KMS-11 (cell line): ENCODE measurements around the gene KRT32.

ENCODE experiments used
- H2AFZ ChIP-seq: fragments of 200-600 bp; sonication (generic); 2 replicates; pipeline ENCODE4 v1.6.1; 2016; ENCODE audit warnings: antibody characterized with exemption, mixed run types, low read depth
- H3K27ac ChIP-seq: fragments of 200-600 bp; sonication (generic); 2 replicates; pipeline ENCODE4 v1.6.1; 2016; ENCODE audit warnings: mild to moderate bottlenecking, mixed run types
- H3K27me3 ChIP-seq: fragments of 200-600 bp; sonication (generic); 2 replicates; pipeline ENCODE4 v1.6.1; 2017; ENCODE audit warnings: mild to moderate bottlenecking, low read depth, mixed run types, moderate library complexity; ENCODE audit not compliant: insufficient read depth
- H3K36me3 ChIP-seq: fragments of 200-600 bp; sonication (generic); 2 replicates; pipeline ENCODE4 v1.6.1; 2017; ENCODE audit warnings: mild to moderate bottlenecking, mixed run types; ENCODE audit not compliant: insufficient read depth
- H3K4me1 ChIP-seq: fragments of 200-600 bp; sonication (generic); 2 replicates; pipeline ENCODE4 v1.6.1; 2016; ENCODE audit warnings: mild to moderate bottlenecking, low read depth, mixed run types; ENCODE audit not compliant: poor library complexity, severe bottlenecking
- H3K4me2 ChIP-seq: fragments of 200-600 bp; sonication (generic); 2 replicates; pipeline ENCODE4 v1.7.0; 2016; ENCODE audit warnings: mild to moderate bottlenecking, mixed run types
- H3K4me3 ChIP-seq: fragments of 200-600 bp; sonication (generic); IDR thresholded peaks from 2 replicates; pipeline ENCODE4 v1.6.1; 2017; ENCODE audit warnings: low read depth, low read length, mixed read lengths; ENCODE audit not compliant: insufficient read depth
- H3K79me2 ChIP-seq: fragments of 200-600 bp; sonication (generic); 2 replicates; pipeline ENCODE4 v1.6.1; 2016; ENCODE audit warnings: low read depth, mixed run types; ENCODE audit not compliant: insufficient read depth
- H3K9ac ChIP-seq: fragments of 200-600 bp; sonication (generic); 2 replicates; pipeline ENCODE4 v1.6.1; 2016; ENCODE audit warnings: mild to moderate bottlenecking, mixed run types
- H4K20me1 ChIP-seq: fragments of 200-600 bp; sonication (generic); 2 replicates; pipeline ENCODE4 v1.6.1; 2016; ENCODE audit warnings: mild to moderate bottlenecking, mixed run types; ENCODE audit not compliant: insufficient read depth
- TF ChIP-seq, protein P1 (sequence below): fragments of 200-600 bp; sonication (generic); conservative IDR thresholded peaks from 2 replicates; pipeline ENCODE4 v1.6.1; 2017; ENCODE audit warnings: low read depth, mild to moderate bottlenecking, antibody characterized with exemption, low read length, moderate library complexity, mixed read lengths

Gene KRT32

DNA sequence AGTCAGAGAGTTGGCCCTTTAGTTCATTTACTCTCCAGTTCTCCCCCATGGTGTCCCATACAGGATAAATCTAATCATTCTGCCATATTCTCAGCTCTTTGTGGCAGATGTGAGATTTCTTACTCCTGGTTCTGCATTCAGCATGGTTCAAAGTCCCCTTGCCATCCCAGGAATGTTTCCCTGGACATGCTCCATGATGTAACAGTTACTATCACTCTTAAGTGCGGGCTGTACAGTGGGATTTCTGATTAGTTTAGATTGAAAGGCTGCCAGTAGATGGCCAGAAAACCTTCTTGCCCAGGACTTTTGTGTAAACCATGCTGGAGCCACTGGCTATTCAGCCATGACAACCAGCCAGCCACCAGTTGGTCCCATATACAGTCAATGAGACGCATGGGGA is 53.2 kb downstream of the KRT32 start:
- Histone ChIP-seq H3K27me3 (no peaks in the 10 kb centered on the region), H3K36me3 (no peaks in the 10 kb centered on the region), H2AFZ (no peak overlapping the region), H3K9ac (no peak overlapping the region), H3K4me2 (no peak overlapping the region), H3K79me2 (no peaks in the 10 kb centered on the region), H3K27ac (no peak overlapping the region), H4K20me1 (no peaks in the 10 kb centered on the region), H3K4me1 (no peaks in the 10 kb centered on the region), H3K4me3 (no peak overlapping the region)
- TF ChIP-seq, protein P1, sequence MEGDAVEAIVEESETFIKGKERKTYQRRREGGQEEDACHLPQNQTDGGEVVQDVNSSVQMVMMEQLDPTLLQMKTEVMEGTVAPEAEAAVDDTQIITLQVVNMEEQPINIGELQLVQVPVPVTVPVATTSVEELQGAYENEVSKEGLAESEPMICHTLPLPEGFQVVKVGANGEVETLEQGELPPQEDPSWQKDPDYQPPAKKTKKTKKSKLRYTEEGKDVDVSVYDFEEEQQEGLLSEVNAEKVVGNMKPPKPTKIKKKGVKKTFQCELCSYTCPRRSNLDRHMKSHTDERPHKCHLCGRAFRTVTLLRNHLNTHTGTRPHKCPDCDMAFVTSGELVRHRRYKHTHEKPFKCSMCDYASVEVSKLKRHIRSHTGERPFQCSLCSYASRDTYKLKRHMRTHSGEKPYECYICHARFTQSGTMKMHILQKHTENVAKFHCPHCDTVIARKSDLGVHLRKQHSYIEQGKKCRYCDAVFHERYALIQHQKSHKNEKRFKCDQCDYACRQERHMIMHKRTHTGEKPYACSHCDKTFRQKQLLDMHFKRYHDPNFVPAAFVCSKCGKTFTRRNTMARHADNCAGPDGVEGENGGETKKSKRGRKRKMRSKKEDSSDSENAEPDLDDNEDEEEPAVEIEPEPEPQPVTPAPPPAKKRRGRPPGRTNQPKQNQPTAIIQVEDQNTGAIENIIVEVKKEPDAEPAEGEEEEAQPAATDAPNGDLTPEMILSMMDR, result no peak

DNA sequence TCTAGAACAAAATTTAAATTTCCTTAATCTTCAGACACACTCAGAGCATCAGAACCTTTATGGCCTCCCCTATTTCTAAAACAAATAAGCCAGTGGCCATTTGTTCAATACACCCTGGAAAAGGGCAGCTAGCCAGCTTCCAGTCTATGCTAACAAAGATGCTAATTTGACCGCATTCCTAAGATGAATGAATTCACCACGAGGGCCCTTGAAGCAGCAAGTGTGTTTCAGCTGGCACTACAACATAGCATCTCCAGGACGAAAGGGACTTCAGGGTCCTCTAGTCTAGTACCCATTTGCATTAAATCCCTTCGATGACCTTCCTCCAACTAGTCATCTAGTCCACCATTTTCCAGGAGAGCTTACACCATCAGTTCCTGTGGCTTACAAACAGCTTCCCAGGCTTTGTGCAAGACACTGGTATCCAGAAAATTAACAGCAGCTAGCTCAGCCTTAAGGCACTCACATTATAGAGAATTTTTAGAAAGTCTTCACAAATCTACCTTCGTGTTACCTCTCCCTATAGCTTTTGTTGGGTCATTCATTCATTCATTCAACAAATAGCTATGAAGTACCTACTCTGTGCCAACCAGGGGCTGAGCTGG is 53.7 kb downstream of the KRT32 start:
- no peak overlapping the region for H3K27ac ChIP-seq
- TF ChIP-seq, protein P1, result no peak
- no peak overlapping the region for H3K4me3 ChIP-seq

DNA sequence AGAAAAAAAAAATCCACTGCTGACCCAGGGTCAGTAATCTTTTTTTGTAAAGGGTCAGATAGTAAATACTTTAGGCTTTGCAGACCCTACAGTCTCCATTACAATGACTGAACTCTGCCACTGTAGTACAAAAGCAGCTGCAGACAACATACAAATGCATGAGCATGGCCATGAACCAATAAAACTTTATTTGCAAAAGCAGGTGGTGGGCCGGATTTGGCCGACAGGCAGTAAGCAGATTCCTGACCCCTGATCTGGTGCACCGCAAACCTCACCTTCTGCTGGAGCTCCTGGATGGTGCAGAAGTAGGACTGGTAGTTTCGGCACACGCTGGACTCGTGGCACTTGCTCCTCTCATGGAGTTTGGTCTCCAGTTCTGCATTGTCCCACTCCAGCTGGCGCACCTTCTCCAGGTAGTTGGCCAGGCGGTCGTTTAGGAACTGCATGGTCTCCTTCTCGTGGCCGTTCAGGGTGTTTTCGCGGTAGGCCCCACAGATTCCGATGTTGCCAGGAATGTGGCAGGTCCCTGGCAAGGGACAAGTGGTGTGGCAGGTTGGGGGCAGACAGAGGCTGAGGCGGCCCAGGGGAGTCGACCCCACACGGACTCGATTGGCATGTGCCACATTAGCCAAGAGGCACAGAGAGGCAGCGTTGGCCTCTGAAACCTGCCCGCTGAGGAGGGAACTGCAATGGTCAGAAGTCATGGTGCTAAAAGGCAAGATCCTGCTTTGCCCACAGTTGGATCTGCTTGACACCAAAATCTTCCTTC is 55.9 kb downstream of the KRT32 start:
- no peaks in the 10 kb centered on the region for H3K79me2 ChIP-seq
- no peak overlapping the region for H3K4me3 ChIP-seq
- no peaks in the 10 kb centered on the region for H3K27me3 ChIP-seq
- H3K4me1 ChIP-seq, result no peaks in the 10 kb centered on the region
- no peak overlapping the region for H3K9ac ChIP-seq
- no peak overlapping the region for H3K27ac ChIP-seq
- H3K4me2 ChIP-seq, result no peak overlapping the region
- no peaks in the 10 kb centered on the region for H3K36me3 ChIP-seq
- no peaks in the 10 kb centered on the region for H4K20me1 ChIP-seq
- no peak overlapping the region for H2AFZ ChIP-seq
- TF ChIP-seq, protein P1, result no peak

More for the DNA sequence above, 53.7 kb downstream of the KRT32 start:
- H3K4me2 ChIP-seq, result no peak overlapping the region
- H3K27me3 ChIP-seq, result no peaks in the 10 kb centered on the region
- no peak overlapping the region for H2AFZ ChIP-seq
- no peaks in the 10 kb centered on the region for H3K36me3 ChIP-seq
- H3K79me2 ChIP-seq, result no peaks in the 10 kb centered on the region
- H3K9ac ChIP-seq, result no peak overlapping the region
- no peaks in the 10 kb centered on the region for H4K20me1 ChIP-seq
- H3K4me1 ChIP-seq, result no peaks in the 10 kb centered on the region
